ENCODE measurements around the gene PIEZO1. TPM values are rescaled to one million over a fixed set of nuclear protein-coding genes. Genes with fewer than 3 reads are reported as not detected.
A peak's percentile ranks its signal among the peaks of the same experiment; 100 is the strongest.
"Not testable (repeated sequence)": the region's sequence is repeated elsewhere in the genome, so short reads cannot be mapped to it uniquely, and the experiment has no call there.

Gene PIEZO1
- total and polyA plus RNA-seq, 2 donors from 2014 or later: 103 to 124 TPM

DNA sequence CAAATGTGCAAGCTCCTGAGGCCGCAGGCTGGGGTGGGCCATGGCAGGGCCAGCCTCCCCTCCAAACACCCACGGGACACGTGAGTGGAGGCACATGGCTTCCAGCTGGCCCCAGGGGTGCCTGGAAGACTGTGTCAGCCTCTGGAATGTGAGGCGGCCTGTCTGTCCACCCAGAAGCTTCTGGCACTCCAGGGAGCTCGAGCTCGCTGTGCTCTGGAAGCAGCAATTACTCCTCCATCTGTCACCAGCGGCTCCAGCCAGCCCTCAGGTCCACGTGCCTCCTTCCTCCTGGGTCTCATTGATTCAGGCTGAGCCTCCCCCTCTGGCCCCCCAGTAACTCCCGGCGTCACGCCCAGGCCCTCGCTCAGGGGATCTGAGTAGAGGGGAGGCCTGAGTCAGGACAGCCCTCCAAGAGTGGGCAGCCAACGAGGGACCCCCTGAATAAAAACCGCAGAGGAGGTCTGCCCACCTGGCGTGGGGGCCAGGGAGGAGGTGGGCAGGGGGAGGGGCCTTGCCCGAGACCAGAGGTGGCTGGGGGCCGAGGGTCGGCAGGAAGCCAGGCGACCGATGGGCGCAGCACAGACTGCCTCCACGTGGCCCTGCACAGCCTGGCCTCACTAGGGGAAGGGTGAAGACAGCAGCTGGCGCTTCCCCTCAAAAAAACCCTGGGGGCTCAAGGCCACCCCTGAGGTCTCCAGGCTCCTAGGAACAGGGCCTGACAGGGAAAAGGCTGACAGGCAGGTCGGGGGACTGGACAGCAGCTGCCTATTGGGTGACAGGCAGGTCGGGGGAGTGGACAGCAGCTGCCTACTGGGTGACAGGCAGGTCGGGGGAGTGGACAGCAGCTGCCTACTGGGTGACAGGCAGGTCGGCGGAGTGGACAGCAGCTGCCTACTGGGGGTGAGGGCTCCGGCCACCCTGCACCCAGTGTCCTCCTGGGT lies 11.9 kb downstream of the PIEZO1 start:
- H3K4me3 ChIP-seq (ENCODE audit: low read length in 3 of 3): no peak overlapping the region
- DNase-seq: peak in 4 of 5 donors; percentile 70 to 93 (median 78)
- TF ChIP-seq CTCF (IDR thresholded peaks at IDR 0.05; ENCODE audit: borderline replicate concordance, extremely low read depth, insufficient read depth): no peak
- peaks cover 0 to 46% (median 14%) of the 10 kb centered on the region in 3 donors for H3K4me1 ChIP-seq (ENCODE audit: control insufficient read depth in 2 of 3, insufficient read depth in 2 of 3, low read depth in 1 of 3, low read length in 3 of 3)
- peak overlapping the region; percentile 67 to 73 for H3K27ac ChIP-seq (ENCODE audit: low read depth in 2 of 2, low read length in 2 of 2)
- no peaks in the 10 kb centered on the region for H3K27me3 ChIP-seq (ENCODE audit: control insufficient read depth, insufficient read depth, low read length)
- no peaks in the 10 kb centered on the region for H3K9me3 ChIP-seq (ENCODE audit: control insufficient read depth in 2 of 3, insufficient read depth in 1 of 3, low read length in 3 of 3)
- intact Hi-C loops (cut with DNase I): no loop called here
- H3K36me3 ChIP-seq (ENCODE audit: control insufficient read depth in 2 of 3, insufficient read depth in 3 of 3, low read length in 3 of 3): no peaks in the 10 kb centered on the region
- FAIRE-seq: no peak
- peak overlapping the region in 1 of 3 donors; percentile 19 for H3K9ac ChIP-seq (ENCODE audit: low read length in 3 of 3)

DNA sequence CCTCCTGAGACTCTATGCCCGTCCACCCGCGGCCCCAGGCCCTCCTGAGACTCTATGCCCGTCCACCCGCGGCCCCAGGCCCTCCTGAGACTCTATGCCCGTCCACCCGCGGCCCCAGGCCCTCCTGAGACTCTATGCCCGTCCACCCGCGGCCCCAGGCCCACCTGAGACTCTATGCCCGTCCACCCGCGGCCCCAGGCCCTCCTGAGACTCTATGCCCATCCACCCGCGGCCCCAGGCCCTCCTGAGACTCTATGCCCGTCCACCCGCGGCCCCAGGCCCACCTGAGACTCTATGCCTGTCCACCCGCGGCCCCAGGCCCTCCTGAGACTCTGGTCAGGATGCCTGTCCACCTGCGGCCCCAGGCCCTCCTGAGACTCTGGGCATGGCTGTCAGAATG lies 13.2 kb downstream of the PIEZO1 start:
- Histone ChIP-seq H3K9ac (ENCODE audit: low read length in 3 of 3) (peak overlapping the region in 1 of 3 donors; percentile 22), H3K27ac (ENCODE audit: low read depth in 2 of 2, low read length in 2 of 2) (peak overlapping the region in 1 of 2 donors; percentile 8)
- intact Hi-C loops (cut with DNase I): not testable (repeated sequence)

GRCh38 chr16:88771294-88771772 lies 13.7 kb downstream of the PIEZO1 start:
- no peak for FAIRE-seq
- no peak for DNase-seq
- peak overlapping the region in 1 of 3 donors; percentile 46 for H3K4me3 ChIP-seq (ENCODE audit: low read length in 3 of 3)
- peaks cover 0 to 62% (median 22%) of the 10 kb centered on the region in 3 donors for H3K4me1 ChIP-seq (ENCODE audit: control insufficient read depth in 2 of 3, insufficient read depth in 2 of 3, low read depth in 1 of 3, low read length in 3 of 3)
- no peak for TF ChIP-seq CTCF (IDR thresholded peaks at IDR 0.05; ENCODE audit: borderline replicate concordance, extremely low read depth, insufficient read depth)
- H3K27me3 ChIP-seq (ENCODE audit: control insufficient read depth, insufficient read depth, low read length): no peaks in the 10 kb centered on the region
- H3K36me3 ChIP-seq (ENCODE audit: control insufficient read depth in 2 of 3, insufficient read depth in 3 of 3, low read length in 3 of 3): no peaks in the 10 kb centered on the region
- H3K9ac ChIP-seq (ENCODE audit: low read length in 3 of 3): peak overlapping the region in 1 of 3 donors; percentile 65
- H3K27ac ChIP-seq (ENCODE audit: low read depth in 2 of 2, low read length in 2 of 2): peak overlapping the region; percentile 74 to 92
- intact Hi-C loops (cut with DNase I): no loop called here
- H3K9me3 ChIP-seq (ENCODE audit: control insufficient read depth in 2 of 3, insufficient read depth in 1 of 3, low read length in 3 of 3): no peaks in the 10 kb centered on the region

More for the DNA sequence above, 13.2 kb downstream of the PIEZO1 start:
- not testable (repeated sequence) for DNase-seq; H3K9me3 ChIP-seq (ENCODE audit: control insufficient read depth in 2 of 3, insufficient read depth in 1 of 3, low read length in 3 of 3); FAIRE-seq; H3K4me3 ChIP-seq (ENCODE audit: low read length in 3 of 3); H3K36me3 ChIP-seq (ENCODE audit: control insufficient read depth in 2 of 3, insufficient read depth in 3 of 3, low read length in 3 of 3); H3K27me3 ChIP-seq (ENCODE audit: control insufficient read depth, insufficient read depth, low read length)
- peaks cover 0 to 60% (median 22%) of the 10 kb centered on the region in 3 donors for H3K4me1 ChIP-seq (ENCODE audit: control insufficient read depth in 2 of 3, insufficient read depth in 2 of 3, low read depth in 1 of 3, low read length in 3 of 3)

Measured in kidney (tissue), 14 donors.